HepG2 (cell line): Measurements from ENCODE around the gene NCKAP5L. TPM values are rescaled to one million over a fixed set of nuclear protein-coding genes. Genes with fewer than 3 reads are reported as not detected.

Experiments used
- AHR ChIP-seq: IDR thresholded peaks from 2 replicates; pipeline ENCODE4 v1.6.1; 2018; ENCODE audit warnings: missing genetic modification reagents, missing compliant biosample characterization
- CC2D1A ChIP-seq: sonication (generic); formaldehyde crosslinking; IDR thresholded peaks from 2 replicates; pipeline ENCODE4 v1.8.1; 2023; ENCODE audit warnings: mild to moderate bottlenecking, missing genetic modification reagents
- FOXJ3 ChIP-seq: sonication (generic); formaldehyde crosslinking; IDR thresholded peaks from 2 replicates; pipeline ENCODE4 v1.4.0; 2020; ENCODE audit warnings: missing genetic modification reagents, mild to moderate bottlenecking, borderline replicate concordance
- FOXK1 ChIP-seq: sonication (generic); formaldehyde crosslinking; IDR thresholded peaks from 2 replicates; pipeline ENCODE4 v1.4.0; 2020; ENCODE audit warnings: low read depth, missing genetic modification reagents, borderline replicate concordance
- GATAD2A ChIP-seq: IDR thresholded peaks from 2 replicates; pipeline ENCODE4 v1.6.1; 2016
- HHEX ChIP-seq: IDR thresholded peaks from 2 replicates; pipeline ENCODE4 v1.6.1; 2016; ENCODE audit warnings: control low read depth
- KDM2A ChIP-seq: sonication (generic); formaldehyde crosslinking; IDR thresholded peaks from 2 replicates; pipeline ENCODE4 v1.4.0; 2020; ENCODE audit warnings: low read depth, missing genetic modification reagents, borderline replicate concordance
- NCOA2 ChIP-seq: sonication (generic); formaldehyde crosslinking; IDR thresholded peaks from 2 replicates; pipeline ENCODE4 v1.8.0; 2022; ENCODE audit warnings: inconsistent platforms
- NCOR1 ChIP-seq: fragments of 200-600 bp; sonication (generic); IDR thresholded peaks from 2 replicates; pipeline ENCODE4 v1.7.0; 2017; ENCODE audit warnings: antibody characterized with exemption, low read length, borderline replicate concordance
- NRL ChIP-seq: sonication (generic); formaldehyde crosslinking; IDR thresholded peaks from 2 replicates; pipeline ENCODE4 v1.5.0; 2020; ENCODE audit warnings: missing genetic modification reagents, mild to moderate bottlenecking, moderate library complexity, borderline replicate concordance
- REXO4 ChIP-seq: sonication (generic); formaldehyde crosslinking; IDR thresholded peaks from 2 replicates; pipeline ENCODE4 v1.8.0; 2022; ENCODE audit warnings: missing genetic modification reagents, mild to moderate bottlenecking, borderline replicate concordance
- SCMH1 ChIP-seq: sonication (generic); formaldehyde crosslinking; IDR thresholded peaks from 2 replicates; pipeline ENCODE4 v1.9.0; 2021; ENCODE audit warnings: missing genetic modification reagents, mild to moderate bottlenecking, borderline replicate concordance
- SKI ChIP-seq: fragments of 450-650 bp; IDR thresholded peaks from one replicate; pipeline ENCODE4 v1.6.1; 2018; ENCODE audit warnings: mild to moderate bottlenecking; ENCODE audit not compliant: partially characterized antibody
- SOX13 ChIP-seq, 3 experiments: fragments of 450-650 bp in 1 of 3; sonication (generic) in 1 of 3; formaldehyde crosslinking in 1 of 3; IDR thresholded peaks in 2 of 3; conservative IDR thresholded peaks in 1 of 3; 2 replicates each; pipeline versions ENCODE4 v1.5.0 to v1.6.1; 2016 to 2020; ENCODE audit warnings: antibody characterized with exemption in 1 of 3, mild to moderate bottlenecking in 1 of 3, missing compliant biosample characterization in 1 of 3, missing genetic modification reagents in 1 of 3, moderate library complexity in 1 of 3
- ZFP90 ChIP-seq: sonication (generic); formaldehyde crosslinking; IDR thresholded peaks from 2 replicates; pipeline ENCODE4 v1.8.0; 2022; ENCODE audit warnings: missing genetic modification reagents, mild to moderate bottlenecking, inconsistent platforms, borderline replicate concordance
- ZMAT3 ChIP-seq: sonication (generic); formaldehyde crosslinking; conservative IDR thresholded peaks from 2 replicates; pipeline ENCODE4 v1.7.0; 2021; ENCODE audit warnings: missing genetic modification reagents
- ZNF136 ChIP-seq: sonication (generic); formaldehyde crosslinking; IDR thresholded peaks from 2 replicates; pipeline ENCODE4 v1.8.1; 2022; ENCODE audit warnings: low read depth, mild to moderate bottlenecking, moderate library complexity, missing genetic modification reagents
- ZNF333 ChIP-seq: sonication (generic); formaldehyde crosslinking; IDR thresholded peaks from 2 replicates; pipeline ENCODE4 v1.4.0; 2020; ENCODE audit warnings: mild to moderate bottlenecking, missing genetic modification reagents, borderline replicate concordance
- ZNF550 ChIP-seq: sonication (generic); formaldehyde crosslinking; IDR thresholded peaks from 2 replicates; pipeline ENCODE4 v1.4.0; 2020; ENCODE audit warnings: mild to moderate bottlenecking, missing genetic modification reagents, borderline replicate concordance
- ZNF563 ChIP-seq: sonication (generic); formaldehyde crosslinking; IDR thresholded peaks from 2 replicates; pipeline ENCODE4 v1.8.0; 2022; ENCODE audit warnings: mild to moderate bottlenecking, moderate library complexity, missing genetic modification reagents
- ZNF567 ChIP-seq: sonication (generic); formaldehyde crosslinking; IDR thresholded peaks from 2 replicates; pipeline ENCODE4 v1.8.1; 2023; ENCODE audit warnings: mild to moderate bottlenecking, missing genetic modification reagents, borderline replicate concordance
- ZNF670 ChIP-seq: sonication (generic); formaldehyde crosslinking; IDR thresholded peaks from 2 replicates; pipeline ENCODE4 v1.8.0; 2022; ENCODE audit warnings: mild to moderate bottlenecking, missing genetic modification reagents, borderline replicate concordance
- ZNF674 ChIP-seq: sonication (generic); formaldehyde crosslinking; IDR thresholded peaks from 2 replicates; pipeline ENCODE4 v1.5.0; 2020; ENCODE audit warnings: low read depth, mild to moderate bottlenecking, missing genetic modification reagents
- ZNF678 ChIP-seq: sonication (generic); formaldehyde crosslinking; IDR thresholded peaks from 2 replicates; pipeline ENCODE4 v1.4.0; 2020; ENCODE audit warnings: mild to moderate bottlenecking, missing genetic modification reagents
- ZSCAN25 ChIP-seq: sonication (generic); formaldehyde crosslinking; IDR thresholded peaks from 2 replicates; pipeline ENCODE4 v1.8.0; 2022; ENCODE audit warnings: mild to moderate bottlenecking, missing genetic modification reagents
- polyA plus RNA-seq, 8 experiments: library from polyadenylated mRNA; depleted of rRNA in 3 of 8; stranded (reverse) in 7 of 8; unstranded in 1 of 8; fragments of >200 nt; fragmentation: Illumina TruSeq in 4 of 8; extraction: Trizol in 4 of 8; gene quantifications; 2 replicates each; pipeline versions ENCODE4 v1.2.1 to v1.2.3, GENCODE V29; 2011 to 2016; ENCODE audit warnings: low read depth in 4 of 8, missing spikeins in 1 of 8, mixed read lengths in 1 of 8; ENCODE audit not compliant: insufficient read depth in 1 of 8
- total RNA-seq, 5 experiments: library from RNA; depleted of rRNA; stranded (reverse); fragments of >200 nt; fragmentation: Illumina TruSeq; extraction: Trizol; gene quantifications; 2 replicates each; pipeline ENCODE4 v1.2.3, GENCODE V29; 2016; ENCODE audit warnings: low read depth in 1 of 5
- TF ChIP-seq, protein P1 (sequence below): sonication (generic); formaldehyde crosslinking; IDR thresholded peaks from 2 replicates; pipeline ENCODE4 v1.5.0; 2020; ENCODE audit warnings: mild to moderate bottlenecking, missing genetic modification reagents, borderline replicate concordance

Gene NCKAP5L
- total and polyA plus RNA-seq, 2 of the 13 experiments (the other 11 are each of a cell fraction or from before 2014, with no cell fraction given) = 4.1 to 9.0 TPM

DNA sequence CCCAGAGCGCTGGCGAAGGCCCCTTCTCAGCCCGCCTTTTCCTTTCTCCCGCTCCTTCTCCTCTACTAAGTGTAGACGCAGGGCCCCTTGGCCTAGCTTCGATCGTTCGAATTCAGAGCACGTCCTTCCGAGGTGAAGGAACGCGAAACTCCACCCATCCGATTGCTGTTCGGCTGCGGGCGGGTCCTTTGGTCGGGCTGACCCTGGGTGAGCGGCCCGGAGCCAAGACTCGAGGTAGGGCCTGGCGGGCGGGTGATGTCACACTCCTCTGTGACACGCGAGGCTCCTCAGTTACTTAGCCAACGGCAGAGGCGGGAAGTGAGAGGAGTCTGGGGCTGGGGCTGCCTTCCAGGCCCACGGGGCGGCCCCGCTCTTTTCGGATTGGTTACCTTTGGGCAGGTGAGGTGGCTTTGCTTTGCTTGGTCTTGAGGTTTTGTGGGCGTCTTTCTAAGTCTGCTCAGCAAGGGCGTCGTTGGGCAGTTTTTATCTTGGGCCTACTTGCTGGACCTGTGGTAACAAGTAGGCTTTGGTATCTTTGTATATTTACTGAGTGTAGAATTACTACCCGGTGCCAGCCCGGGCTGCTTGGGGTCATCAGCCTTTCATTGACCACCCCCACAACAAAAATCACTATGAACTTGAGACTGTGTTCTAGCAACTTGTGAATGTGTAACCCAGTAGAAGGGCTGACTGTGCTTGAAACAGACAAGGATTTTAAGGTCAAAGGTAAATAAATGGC is 86.2 kb downstream of the NCKAP5L start (continued):
- TF ChIP-seq AHR (CRISPR knock-in tag) (no peak), GATAD2A (CRISPR knock-in tag) (no peak; the same call in 1 of the 2 replicates), SOX13 (IDR thresholded peaks at IDR 0.05) (no peak), SOX13 (CRISPR knock-in tag; conservative IDR thresholded peaks at IDR 0.05 in 1 of 2, IDR thresholded peaks at IDR 0.05 in 1 of 2) (peak in 1 of 2 experiments; percentile 42; a peak in 2 of 4 replicates), ZNF678 (CRISPR knock-in tag) (no peak), ZNF550 (CRISPR knock-in tag) (no peak), ZNF567 (CRISPR knock-in tag) (no peak), ZSCAN25 (CRISPR knock-in tag) (no peak), KDM2A (CRISPR knock-in tag) (peak; percentile 68; the same call in 1 of the 2 replicates), FOXJ3 (CRISPR knock-in tag) (peak; percentile 65; the same call in 1 of the 2 replicates), SCMH1 (CRISPR knock-in tag) (no peak), NRL (CRISPR knock-in tag) (0 out of 2 replicates have a peak, but pooled peaks have one; percentile 19), REXO4 (CRISPR knock-in tag) (no peak), HHEX (peak; percentile 30; the same call in 1 of the 2 replicates), CC2D1A (CRISPR knock-in tag) (no peak), SKI (peak; percentile 97), NCOR1 (peak; percentile 93; the same call in 1 of the 2 replicates), ZMAT3 (0 out of 2 replicates have a peak, but pooled peaks have one; percentile 13), ZNF136 (CRISPR knock-in tag) (no peak), ZNF674 (no peak), NCOA2 (CRISPR knock-in tag) (peak; percentile 17; the same call in 1 of the 2 replicates), ZNF563 (CRISPR knock-in tag) (peak; percentile 42; the same call in 1 of the 2 replicates), FOXK1 (CRISPR knock-in tag) (peak; percentile 24; the same call in 1 of the 2 replicates), ZFP90 (CRISPR knock-in tag) (no peak), ZNF333 (peak; percentile 31; the same call in 1 of the 2 replicates), ZNF670 (CRISPR knock-in tag) (0 out of 2 replicates have a peak, but pooled peaks have one; percentile 66)
- TF ChIP-seq, protein P1, sequence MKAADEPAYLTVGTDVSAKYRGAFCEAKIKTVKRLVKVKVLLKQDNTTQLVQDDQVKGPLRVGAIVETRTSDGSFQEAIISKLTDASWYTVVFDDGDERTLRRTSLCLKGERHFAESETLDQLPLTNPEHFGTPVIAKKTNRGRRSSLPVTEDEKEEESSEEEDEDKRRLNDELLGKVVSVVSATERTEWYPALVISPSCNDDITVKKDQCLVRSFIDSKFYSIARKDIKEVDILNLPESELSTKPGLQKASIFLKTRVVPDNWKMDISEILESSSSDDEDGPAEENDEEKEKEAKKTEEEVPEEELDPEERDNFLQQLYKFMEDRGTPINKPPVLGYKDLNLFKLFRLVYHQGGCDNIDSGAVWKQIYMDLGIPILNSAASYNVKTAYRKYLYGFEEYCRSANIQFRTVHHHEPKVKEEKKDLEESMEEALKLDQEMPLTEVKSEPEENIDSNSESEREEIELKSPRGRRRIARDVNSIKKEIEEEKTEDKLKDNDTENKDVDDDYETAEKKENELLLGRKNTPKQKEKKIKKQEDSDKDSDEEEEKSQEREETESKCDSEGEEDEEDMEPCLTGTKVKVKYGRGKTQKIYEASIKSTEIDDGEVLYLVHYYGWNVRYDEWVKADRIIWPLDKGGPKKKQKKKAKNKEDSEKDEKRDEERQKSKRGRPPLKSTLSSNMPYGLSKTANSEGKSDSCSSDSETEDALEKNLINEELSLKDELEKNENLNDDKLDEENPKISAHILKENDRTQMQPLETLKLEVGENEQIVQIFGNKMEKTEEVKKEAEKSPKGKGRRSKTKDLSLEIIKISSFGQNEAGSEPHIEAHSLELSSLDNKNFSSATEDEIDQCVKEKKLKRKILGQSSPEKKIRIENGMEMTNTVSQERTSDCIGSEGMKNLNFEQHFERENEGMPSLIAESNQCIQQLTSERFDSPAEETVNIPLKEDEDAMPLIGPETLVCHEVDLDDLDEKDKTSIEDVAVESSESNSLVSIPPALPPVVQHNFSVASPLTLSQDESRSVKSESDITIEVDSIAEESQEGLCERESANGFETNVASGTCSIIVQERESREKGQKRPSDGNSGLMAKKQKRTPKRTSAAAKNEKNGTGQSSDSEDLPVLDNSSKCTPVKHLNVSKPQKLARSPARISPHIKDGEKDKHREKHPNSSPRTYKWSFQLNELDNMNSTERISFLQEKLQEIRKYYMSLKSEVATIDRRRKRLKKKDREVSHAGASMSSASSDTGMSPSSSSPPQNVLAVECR = peak; percentile 13; the same call in 1 of the 2 replicates
